Activated CD4-positive, alpha-beta T cell treated with anti-CD3 and anti-CD28 coated beads, Interleukin-2, Interleukin-4, amounts not matched to agents 100 ng/mL and 50 ng/mL, durations not matched to agents 16 hours and 8 hours (primary cell): Measurements from ENCODE around the gene PFKFB2.

ENCODE experiments used
- DNase-seq: peaks from one replicate; pipeline ENCODE4 v3.0.0-alpha.2; 2020; ENCODE audit warnings: low spot score

Gene PFKFB2

GRCh38 chr1:207067185-207067584 lies 14.1 kb downstream of the PFKFB2 start:
- no peak for DNase-seq

- no peak for DNase-seq
Measured at GRCh38 chr1:207067665-207068064, 14.6 kb downstream of the PFKFB2 start.

DNA sequence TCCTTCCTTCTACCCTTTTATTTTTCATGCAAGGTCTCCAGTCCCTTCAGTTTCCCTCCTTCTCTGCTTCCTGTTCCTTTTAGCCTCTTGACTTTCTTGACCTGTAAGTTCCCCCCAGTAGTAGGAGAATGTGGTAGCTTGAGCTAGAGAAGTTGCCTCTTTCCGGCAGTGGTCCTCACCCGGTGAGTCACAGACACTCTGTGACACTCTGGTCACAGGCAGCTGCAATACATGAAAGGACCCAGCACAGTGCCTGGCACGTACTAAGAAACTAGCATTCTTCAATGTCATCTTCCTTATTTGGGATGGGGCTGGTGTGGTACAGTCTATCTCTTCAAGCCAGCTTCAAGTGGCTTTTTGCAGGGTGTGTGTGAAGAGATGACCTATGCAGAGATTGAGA lies 16.0 kb downstream of the PFKFB2 start:
- no peak for DNase-seq

GRCh38 chr1:207069858-207070506 lies 16.9 kb downstream of the PFKFB2 start:
- DNase-seq = no peak

GRCh38 chr1:207070811-207071210 lies 17.7 kb downstream of the PFKFB2 start:
- DNase-seq = no peak

DNA sequence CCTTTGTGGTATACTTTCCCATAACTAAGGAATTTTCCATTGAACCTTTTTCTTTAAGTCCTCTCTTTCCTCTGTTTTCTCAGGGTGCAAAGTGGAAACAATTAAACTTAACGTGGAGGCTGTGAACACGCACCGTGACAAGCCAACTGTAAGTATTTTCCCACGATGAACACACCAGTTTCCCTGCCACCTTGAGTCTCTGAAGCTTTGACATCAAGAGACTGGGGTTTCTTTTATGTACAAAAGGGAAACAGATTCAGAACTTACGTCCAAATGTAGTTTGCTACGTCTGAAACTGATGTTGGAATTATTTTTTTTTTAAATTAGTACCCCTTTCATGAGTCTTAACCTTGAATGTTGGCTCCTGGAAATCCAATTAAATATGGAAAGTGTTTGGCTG lies 18.4 kb downstream of the PFKFB2 start:
- DNase-seq = no peak

DNA sequence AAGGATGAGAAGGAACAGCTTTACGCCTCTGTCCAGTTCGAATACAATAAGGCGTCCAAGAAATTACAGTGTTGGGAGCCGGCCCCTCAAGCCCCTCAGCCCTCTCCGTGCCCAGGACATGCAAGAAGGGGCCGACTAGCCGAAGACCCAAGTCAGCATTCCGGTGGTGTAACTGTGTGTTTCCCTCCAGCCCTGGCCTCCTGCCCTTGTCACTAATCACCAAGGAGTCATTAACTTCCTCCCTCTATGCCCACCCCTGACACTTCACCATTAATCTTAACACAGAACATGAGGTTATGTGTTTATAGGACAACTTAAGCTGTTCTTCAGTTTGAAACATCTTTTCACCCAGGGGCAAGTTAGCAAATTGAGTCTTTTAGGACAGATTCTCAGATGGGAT lies 19.2 kb downstream of the PFKFB2 start:
- DNase-seq = no peak

DNA sequence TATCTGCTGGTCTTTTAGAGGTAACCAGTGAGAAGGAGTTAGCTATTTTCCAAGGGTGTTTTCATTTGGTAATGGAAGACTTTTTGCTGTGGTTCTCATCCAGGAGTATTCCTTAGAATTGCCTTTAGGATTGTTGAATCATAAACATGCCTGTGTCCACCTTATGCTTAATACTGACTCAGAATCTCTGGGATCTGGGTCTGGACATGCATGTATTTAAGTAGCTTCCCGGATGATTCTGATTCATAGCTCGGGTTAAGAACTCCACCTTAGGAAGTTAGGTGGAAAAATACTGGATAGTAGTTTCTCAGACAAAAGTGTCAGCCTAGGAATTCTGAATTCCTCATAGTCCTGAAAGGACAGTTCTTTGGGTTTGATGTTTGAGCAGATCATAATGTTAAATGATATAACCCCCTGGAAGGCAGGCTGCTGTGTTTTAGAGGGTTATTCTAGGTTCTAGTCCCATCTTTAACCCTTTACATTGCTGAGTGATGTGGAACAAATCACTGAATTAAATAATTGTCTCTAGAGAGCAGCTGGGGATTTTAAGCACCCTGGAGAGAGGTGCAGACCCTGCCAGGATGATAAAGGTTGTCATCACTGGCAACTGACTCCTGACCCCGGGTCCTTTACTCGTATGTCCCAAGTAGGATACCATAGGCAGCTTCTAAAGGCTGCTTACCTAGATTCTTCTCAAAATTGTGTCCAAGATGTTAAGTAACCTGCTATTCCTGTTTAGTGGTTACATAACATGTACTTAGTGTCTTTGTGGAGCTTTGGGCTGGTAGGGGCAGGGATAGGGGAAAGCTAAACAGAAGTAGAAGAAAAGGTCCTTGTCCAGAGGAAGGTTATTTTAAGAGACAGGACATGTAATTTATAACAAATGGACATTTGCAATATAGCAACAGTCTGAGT lies 21.1 kb downstream of the PFKFB2 start:
- DNase-seq = no peak

DNA sequence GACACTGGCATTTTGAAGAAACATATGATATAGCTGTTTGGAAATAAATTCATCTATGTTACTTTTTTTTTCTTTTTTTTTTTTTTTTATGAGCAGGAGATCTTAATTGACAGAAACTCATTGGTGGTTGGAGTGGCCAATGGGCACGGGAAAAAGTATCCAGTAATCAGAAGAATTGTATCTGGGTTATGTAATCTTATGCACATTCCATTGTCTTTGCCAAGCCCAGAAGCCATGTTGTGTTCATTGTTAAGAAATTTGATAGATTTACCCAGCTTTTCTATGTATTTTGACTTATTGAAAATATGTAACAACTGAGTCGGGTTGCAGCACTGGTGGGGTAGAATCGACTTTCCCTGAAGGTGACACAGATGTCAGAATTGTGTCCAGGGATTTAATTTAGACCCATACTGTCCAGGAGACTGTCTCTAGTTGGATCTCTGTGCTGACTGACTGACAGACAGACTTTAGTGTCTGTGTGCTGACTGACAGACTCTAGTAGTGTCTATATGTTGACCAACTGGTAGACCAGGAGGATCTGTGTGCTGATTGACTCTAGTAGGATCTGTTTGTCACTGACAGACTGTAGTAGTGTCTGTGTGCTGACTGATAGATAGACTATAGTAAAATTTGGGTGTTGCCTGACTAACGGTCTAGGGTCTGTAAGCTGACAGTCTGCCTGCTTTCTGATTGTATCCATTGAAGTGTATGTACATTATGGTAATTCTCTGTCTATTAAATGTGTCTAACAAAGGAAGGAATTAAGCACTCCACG lies 23.3 kb downstream of the PFKFB2 start:
- no peak for DNase-seq

- no peak for DNase-seq
Measured at GRCh38 chr1:207077012-207077411, 23.9 kb downstream of the PFKFB2 start.

DNA sequence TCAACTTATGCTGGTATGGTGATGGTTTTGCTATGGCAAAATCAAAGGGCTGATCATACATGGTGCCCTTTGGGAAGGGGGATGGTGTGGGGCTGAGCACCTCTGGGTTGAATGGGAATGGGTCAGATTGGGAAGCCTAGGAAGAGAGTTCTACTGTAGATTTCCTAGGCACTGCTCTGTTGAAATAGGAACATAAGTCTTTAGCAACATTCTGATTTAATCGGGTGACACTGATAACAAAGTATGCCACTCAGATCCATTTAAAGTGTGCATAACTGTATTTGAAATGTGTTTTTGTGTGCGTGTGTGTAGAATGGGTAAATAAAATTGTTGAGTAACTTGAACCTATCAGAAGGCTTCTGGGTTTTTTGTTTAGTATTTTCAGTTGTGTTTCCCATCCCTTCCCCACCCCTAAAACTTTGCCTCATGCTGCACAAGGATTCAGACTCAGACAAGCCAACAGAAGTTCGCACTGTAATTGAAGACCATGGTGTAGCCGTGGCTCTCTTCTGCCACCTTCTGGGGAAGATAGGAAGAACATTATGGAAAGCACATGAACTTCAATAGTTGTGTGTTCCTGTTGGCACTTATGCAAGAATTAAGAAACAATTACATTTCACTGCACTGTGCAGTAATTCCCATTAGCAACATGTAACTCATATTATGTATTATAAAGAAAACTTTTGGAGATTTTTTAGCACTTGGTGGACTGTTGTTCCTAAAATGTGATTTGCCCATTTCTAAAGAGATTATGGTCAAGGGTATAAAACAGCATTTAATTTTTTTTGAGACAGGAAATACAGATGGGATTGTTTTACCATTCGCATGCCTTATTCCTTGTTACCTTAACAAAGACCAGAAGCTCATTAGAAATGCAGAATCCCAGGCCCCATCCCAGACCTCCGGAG lies 24.6 kb downstream of the PFKFB2 start:
- peak; percentile 75 for DNase-seq

DNA sequence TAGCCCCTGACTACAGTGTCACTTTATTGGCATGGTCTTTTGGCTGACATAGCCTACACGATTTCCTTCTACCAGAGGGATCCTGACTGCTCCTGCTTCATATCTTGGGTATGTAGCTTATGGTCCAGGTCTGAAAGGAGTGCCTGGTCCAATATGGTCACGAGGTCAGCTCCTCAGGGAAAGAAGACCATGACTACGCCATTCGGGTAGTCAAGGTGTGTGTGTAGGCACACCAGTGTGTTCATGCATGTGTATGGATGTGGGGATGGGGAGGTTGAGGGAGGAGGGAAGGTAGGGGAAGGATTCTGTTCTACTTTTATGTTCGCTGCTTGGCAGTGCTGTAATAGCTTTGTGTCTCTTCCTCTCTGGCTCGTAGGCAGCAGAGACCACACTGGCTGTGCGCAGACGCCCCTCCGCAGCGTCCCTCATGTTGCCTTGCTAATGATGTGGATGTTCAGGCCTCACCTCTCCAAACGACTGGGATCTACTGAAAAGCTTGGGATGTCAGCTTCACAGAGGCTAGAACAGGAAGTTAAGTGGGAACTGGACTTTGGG lies 25.6 kb downstream of the PFKFB2 start:
- DNase-seq = no peak

- no peak for DNase-seq
Measured at GRCh38 chr1:207079706-207080241, 26.7 kb downstream of the PFKFB2 start.

DNA sequence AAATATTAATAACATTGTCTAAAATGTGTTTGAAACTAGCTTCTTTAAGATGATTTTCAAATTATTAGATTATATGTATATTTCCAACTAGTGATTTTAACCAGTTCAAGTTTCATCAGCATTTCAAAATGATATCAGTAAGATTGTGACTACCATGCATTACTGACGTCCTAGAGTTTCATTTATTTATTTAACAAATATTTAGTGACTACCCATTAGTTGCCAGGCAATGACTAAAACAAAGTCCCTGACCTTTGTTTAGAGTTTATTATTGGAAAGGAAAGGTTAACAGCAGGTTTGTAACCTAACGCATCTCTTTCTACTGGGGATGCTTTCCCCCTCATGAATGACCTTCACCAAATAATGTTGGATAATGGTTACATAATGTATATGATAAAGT lies 28.0 kb downstream of the PFKFB2 start:
- DNase-seq = no peak

DNA sequence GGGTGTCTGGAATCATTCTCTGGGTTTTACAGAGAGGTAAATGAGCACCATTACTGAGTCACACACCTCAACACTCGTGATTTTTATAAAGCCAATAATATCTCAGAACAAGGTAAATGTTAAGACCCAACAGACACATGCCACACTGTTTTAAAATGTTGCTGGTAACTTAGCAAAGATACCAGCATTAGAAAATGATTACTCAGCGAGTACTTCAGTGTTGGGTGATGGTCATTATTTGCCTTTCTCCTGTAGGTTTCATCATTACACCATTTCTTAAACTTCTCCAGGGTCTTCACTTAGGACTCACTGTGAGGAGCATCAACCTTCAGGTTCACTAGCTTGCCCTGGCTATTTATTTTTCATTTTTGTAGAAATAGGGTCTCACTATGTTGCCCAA lies 28.7 kb downstream of the PFKFB2 start:
- no peak for DNase-seq

GRCh38 chr1:207084232-207084631 lies 31.2 kb downstream of the PFKFB2 start:
- DNase-seq = no peak

GRCh38 chr1:207084701-207085180 lies 31.7 kb downstream of the PFKFB2 start:
- peak; percentile 65 for DNase-seq

GRCh38 chr1:207085887-207086286 lies 32.8 kb downstream of the PFKFB2 start:
- no peak for DNase-seq

DNA sequence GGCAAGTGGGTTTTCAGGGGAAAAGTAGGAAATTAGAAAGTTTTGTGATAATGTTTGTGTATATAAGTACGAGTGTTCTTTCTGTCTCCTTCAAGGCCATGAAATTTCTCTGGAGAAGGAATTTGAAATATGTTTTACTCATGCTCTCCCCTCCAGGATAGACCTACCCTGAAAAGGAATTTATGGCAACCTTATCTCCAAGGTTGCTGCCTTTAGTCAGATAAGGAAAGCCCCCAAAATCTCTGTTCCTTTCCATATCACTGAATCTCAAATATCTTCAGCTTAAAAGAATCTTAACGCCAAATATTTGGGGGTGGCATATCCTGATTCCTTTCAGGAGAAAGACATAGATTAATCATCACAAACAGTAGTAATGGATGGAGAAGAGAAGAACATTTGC lies 35.1 kb downstream of the PFKFB2 start:
- DNase-seq = no peak

GRCh38 chr1:207088701-207089626 lies 35.9 kb downstream of the PFKFB2 start, which contains the start of gene C4BPB:
TSS of gene C4BPB (plus strand) at chr1:207088860. CDS start at chr1:207089532, 672 bp downstream.
- DNase-seq = no peak
